Measurements from ENCODE around the gene LIMS1.
"Not testable (repeated sequence)": the region's sequence is repeated elsewhere in the genome, so short reads cannot be mapped to it uniquely, and the experiment has no call there.

- TF ChIP-seq CTCF (conservative IDR thresholded peaks at IDR 0.05 in 1 of 2, IDR thresholded peaks at IDR 0.05 in 1 of 2; ENCODE audit: extremely low read depth in 1 of 2, insufficient read depth in 1 of 2, low read depth in 1 of 2, low read length in 2 of 2); EZH2 (IDR thresholded peaks at IDR 0.05; ENCODE audit: borderline replicate concordance, low read length): not testable (repeated sequence)
Observed at GRCh38 chr2:108677239-108677744, 143.0 kb downstream of the LIMS1 start.

Data from mammary epithelial cell (primary cell).